Measurements from ENCODE around the gene TMEM89. TPM values are rescaled to one million over a fixed set of nuclear protein-coding genes. Genes with fewer than 3 reads are reported as not detected.

Gene TMEM89
- polyA plus RNA-seq, 1 donor from 2014 or later: not detected

GRCh38 chr3:48612309-48612708 is 9.3 kb downstream of the TMEM89 start:
- Mint-ChIP-seq H3K4me3 (peak overlapping the region in 1 of 4 donors; percentile 71), H3K9me3 (peaks cover 0 to 3% (median 3%) of the 10 kb centered on the region in 3 donors), H3K27ac (peak overlapping the region in 1 of 3 donors; percentile 48), H3K36me3 (peaks cover 2% of the 10 kb centered on the region), H3K4me1 (peaks cover 9 to 13% (median 11%) of the 10 kb centered on the region in 3 donors), H3K27me3 (no peaks in the 10 kb centered on the region)

GRCh38 chr3:48609088-48610005 is 12.2 kb downstream of the TMEM89 start, which contains the start of gene UQCRC1:
Gene UQCRC1 (minus strand): TSS chr3:48609646. CDS start chr3:48609620, 26 bp downstream.
- H3K4me1 Mint-ChIP-seq: peaks cover 9 to 13% (median 11%) of the 10 kb centered on the region in 3 donors
- peak within 1 kb of the TSS; percentile 92 to 99 (median 97) for H3K4me3 Mint-ChIP-seq
- H3K9me3 Mint-ChIP-seq: no peaks in the 10 kb centered on the region
- H3K36me3 Mint-ChIP-seq: peaks cover 2% of the 10 kb centered on the region
- H3K27me3 Mint-ChIP-seq: no peaks in the 10 kb centered on the region
- H3K27ac Mint-ChIP-seq: peak within 1 kb of the TSS; percentile 78 to 98 (median 95)

- no peaks in the 10 kb centered on the region for H3K9me3 Mint-ChIP-seq
- H3K4me1 Mint-ChIP-seq: peaks cover 11 to 13% (median 13%) of the 10 kb centered on the region in 3 donors
- peaks cover 4% of the 10 kb centered on the region for H3K36me3 Mint-ChIP-seq
- H3K27ac Mint-ChIP-seq: no peak overlapping the region
- no peaks in the 10 kb centered on the region for H3K27me3 Mint-ChIP-seq
- H3K4me3 Mint-ChIP-seq: no peak overlapping the region
Observed at GRCh38 chr3:48607519-48607918, 14.1 kb downstream of the TMEM89 start.

DNA sequence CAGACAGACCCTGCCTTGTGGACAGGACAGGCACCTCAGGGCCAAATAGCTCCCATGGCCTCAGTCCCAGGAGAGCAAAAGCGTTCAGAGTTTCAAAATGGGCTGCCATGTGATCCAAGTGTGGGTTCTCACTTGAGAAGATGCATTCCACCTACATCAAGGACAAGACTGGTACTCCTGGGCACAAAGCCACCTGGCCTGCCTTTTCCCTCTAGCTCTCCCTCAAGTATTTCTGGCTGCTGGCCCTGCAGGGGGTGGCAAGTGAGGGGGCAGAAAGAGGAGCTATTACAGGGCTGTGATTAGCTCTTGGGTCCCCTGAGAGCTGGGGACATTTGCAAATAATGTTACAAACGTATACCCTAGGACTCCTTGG is 20.0 kb downstream of the TMEM89 start:
- peaks cover 6% of the 10 kb centered on the region for H3K36me3 Mint-ChIP-seq
- no peak overlapping the region for H3K27ac Mint-ChIP-seq
- H3K4me3 Mint-ChIP-seq: no peak overlapping the region
- H3K9me3 Mint-ChIP-seq: no peaks in the 10 kb centered on the region
- H3K4me1 Mint-ChIP-seq: peaks cover 0 to 5% (median 0%) of the 10 kb centered on the region in 3 donors
- no peaks in the 10 kb centered on the region for H3K27me3 Mint-ChIP-seq

DNA sequence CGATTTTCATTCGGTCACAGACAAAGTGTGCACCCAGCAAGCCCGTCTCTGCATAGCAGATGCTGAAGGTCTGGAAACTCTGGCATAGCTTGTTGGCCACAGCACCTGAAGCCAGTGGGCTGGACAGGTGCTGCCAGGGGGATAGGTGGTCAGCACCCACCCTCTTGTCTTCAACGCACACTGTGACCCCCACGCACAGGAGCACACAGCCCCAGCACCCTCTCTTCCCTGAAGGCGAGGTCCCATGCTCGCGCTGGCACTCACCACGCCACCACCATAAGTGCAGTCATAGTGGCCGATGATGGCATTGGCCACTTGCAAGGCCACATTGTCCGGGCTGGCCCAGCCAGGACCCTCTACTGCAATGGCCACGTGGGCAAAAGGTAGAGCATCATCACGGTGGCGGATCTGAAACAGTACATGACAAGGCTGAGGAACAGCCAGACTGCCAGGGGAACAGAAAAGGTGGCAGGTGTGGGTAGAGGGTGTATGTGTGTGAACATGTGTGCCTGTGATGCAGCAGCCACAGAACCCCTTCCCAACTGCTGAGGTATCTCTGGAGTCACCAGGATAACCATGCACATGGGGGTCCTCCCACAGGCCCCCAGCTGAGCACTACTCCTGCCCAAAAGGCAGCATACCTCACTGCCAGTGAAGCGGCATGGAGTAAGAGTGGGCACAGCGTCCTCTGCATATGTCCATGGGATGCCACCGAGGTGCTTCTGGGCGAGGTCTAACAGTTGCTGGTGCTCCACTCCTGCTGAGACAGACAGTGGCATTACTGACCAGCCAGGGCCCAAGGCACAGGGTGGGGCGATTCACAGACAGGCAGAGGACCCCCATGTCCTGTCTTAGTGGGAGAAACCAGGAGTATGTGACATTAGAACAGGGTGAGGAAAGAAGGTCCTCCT is 20.6 kb downstream of the TMEM89 start:
- no peaks in the 10 kb centered on the region for H3K9me3 Mint-ChIP-seq

DNA sequence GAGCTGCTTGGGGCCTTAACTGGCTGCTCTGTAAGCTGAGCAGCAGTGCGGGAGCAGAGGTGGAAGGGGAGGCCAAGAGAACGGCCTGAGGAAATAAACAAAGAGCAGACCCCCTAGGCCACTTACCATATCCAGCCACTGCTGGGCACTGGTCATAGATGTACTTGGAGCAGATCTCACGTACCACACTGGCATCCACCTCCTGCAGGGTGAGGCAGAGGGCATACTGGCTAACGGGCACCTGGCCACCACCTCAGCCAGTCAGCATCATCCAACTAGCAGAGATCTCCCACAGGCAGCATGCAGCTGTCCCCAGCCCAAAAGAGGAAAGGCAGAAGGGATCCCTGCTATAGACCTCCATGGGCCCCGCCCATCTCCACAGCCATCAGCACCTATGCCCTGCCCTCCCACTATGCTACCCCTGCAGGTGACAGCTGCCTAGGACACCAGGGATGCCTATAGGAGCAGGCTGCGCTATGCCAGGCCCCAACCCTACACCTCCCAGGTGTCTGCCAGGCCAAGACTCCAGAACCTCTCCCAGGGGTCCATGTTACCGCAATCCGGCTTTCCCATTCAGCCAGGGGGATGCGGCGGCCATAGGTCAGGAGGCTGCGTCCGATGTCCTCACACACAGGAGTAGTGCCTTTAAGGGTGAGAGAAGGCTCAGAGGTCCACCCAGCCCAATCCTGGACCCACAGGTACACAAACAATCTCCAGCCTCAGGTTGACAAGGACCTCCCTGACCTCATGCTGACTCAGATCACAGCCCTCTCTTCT is 21.9 kb downstream of the TMEM89 start:
- Mint-ChIP-seq H3K36me3 (peaks cover 6% of the 10 kb centered on the region), H3K9me3 (no peaks in the 10 kb centered on the region), H3K4me1 (peaks cover 0 to 5% (median 0%) of the 10 kb centered on the region in 3 donors), H3K27ac (peak overlapping the region in 1 of 3 donors; percentile 67), H3K4me3 (no peak overlapping the region), H3K27me3 (peaks cover 10% of the 10 kb centered on the region)

More for the DNA sequence above, 20.6 kb downstream of the TMEM89 start:
- Mint-ChIP-seq H3K36me3 (peaks cover 6% of the 10 kb centered on the region), H3K4me3 (no peak overlapping the region), H3K27ac (peak overlapping the region in 1 of 3 donors; percentile 23), H3K4me1 (peaks cover 0 to 5% (median 0%) of the 10 kb centered on the region in 3 donors), H3K27me3 (peaks cover 4% of the 10 kb centered on the region)

DNA sequence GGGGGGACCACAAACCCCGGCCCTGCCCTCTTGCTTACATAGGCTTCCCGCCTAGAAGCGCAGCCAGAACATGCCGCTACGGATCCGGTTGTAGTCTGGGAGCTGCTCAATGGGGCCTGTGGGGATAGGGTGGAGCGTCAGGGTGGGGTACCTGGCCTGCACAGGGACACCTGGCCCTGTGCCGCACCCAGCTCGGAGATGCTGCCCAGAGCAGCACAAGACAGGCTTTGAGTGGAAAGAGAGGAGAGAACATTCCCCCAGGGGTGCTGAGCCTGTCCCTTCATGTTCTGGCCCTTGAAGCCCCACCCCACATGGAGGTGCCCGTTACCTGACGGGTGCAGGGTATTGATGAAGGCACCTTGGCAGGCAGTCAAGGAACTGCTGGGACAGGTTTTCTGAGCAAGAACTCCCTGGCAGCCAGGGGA is 22.5 kb downstream of the TMEM89 start:
- Mint-ChIP-seq H3K36me3 (peaks cover 6% of the 10 kb centered on the region), H3K4me1 (peaks cover 0 to 5% (median 3%) of the 10 kb centered on the region in 3 donors), H3K27ac (peak overlapping the region in 1 of 3 donors; percentile 67), H3K4me3 (peak overlapping the region in 1 of 4 donors; percentile 28), H3K9me3 (no peaks in the 10 kb centered on the region), H3K27me3 (peaks cover 14% of the 10 kb centered on the region)

DNA sequence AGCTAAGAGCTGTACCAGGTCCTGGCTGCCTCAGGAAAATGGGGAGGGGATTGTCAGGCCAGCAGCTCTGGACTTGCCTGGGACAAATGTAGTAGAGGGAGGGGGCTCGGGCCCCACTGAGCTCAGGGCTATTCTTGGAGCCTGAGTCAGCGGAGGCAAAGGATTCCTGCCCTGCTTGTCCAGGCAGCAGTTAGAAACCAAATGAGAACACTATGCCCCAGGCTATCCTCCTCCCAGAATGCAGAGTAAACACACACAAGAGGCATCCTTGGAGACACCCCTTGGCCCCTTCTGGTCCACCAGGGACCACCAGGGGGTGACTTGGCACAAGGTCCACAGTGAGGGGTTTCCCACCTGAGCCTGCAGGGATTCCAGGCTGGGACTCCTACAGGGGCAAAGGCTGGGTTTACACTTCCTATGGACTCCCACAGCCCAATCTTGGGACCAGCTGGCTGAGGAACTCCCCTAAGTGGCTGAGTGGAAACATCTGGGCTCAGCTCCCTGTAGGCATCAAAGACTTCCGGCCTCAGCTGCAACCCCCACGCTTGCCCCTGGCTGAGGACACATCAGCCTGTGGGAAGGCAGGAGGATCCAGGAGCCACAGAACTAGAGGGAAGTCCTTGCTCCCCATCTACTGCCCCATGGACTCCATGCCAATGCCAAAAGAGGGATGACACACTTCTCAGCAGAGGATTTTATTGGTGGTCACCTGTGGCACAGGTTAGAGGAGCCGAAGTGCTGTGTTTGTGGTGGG is 23.1 kb downstream of the TMEM89 start:
- peaks cover 0 to 5% (median 3%) of the 10 kb centered on the region in 3 donors for H3K4me1 Mint-ChIP-seq
- no peaks in the 10 kb centered on the region for H3K9me3 Mint-ChIP-seq
- no peak overlapping the region for H3K4me3 Mint-ChIP-seq
- no peak overlapping the region for H3K27ac Mint-ChIP-seq
- H3K36me3 Mint-ChIP-seq: peaks cover 6% of the 10 kb centered on the region
- peaks cover 14% of the 10 kb centered on the region for H3K27me3 Mint-ChIP-seq

DNA sequence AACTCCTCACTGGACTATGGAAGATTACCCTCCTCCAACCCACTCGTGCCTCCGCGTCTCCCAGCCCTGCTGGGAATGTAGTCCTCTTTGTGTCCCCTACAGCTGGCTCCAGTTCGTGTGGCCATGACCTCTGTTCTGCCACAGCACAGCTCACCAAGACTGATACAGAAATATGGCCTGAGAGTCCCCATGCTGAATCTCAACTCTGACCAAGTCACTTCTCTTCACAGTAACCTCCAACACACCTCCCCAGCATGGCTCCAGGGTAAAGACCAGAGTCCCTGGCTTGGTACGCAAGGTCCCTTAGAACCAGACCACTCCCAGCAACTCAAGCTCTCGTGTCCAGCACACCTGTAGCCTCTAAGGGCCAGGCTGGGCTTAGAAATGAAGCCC is 24.2 kb downstream of the TMEM89 start:
- Mint-ChIP-seq H3K4me1 (peaks cover 0 to 3% (median 0%) of the 10 kb centered on the region in 3 donors), H3K27me3 (peaks cover 17% of the 10 kb centered on the region), H3K9me3 (no peaks in the 10 kb centered on the region), H3K36me3 (peaks cover 4% of the 10 kb centered on the region), H3K4me3 (no peak overlapping the region), H3K27ac (peak overlapping the region in 1 of 3 donors; percentile 29)

DNA sequence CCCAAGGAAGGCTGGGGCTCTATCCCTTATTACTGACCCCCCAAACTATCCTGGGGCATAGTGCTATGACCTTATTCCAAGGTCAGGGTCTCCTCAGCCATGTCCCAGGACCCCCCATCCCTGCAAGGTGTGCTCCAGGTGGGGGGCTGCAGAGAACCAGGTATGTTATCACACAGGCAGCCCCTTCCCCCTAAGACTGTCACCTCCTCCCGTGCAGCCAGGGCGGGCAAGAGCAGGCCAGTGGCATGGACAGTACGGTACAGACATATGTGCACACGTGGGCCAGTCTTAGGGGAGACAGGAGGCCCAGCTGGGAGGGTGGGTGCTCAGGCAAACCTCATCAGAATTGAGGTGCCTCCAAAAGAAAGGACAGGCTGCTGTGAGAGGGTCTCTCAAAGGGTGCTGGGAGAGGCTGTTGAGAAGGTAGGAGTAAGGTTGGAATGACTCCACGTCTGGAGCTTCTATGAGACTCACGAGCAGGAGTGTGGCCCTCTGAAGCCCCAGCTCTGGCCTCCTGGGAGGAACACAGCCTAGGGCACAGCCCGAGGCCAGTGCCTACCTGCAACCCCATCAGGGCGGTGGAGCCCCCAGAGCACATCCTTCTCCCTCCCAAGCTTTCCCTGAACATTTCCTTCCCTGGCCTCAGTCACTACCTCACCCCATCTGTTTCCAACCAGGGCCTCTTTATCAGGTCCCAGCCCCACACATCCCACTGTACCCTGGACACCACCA is 24.7 kb downstream of the TMEM89 start:
- H3K4me1 Mint-ChIP-seq: peaks cover 0 to 3% (median 0%) of the 10 kb centered on the region in 3 donors
- peaks cover 19% of the 10 kb centered on the region for H3K27me3 Mint-ChIP-seq
- H3K36me3 Mint-ChIP-seq: peaks cover 4% of the 10 kb centered on the region
- peak overlapping the region in 1 of 4 donors; percentile 9 for H3K4me3 Mint-ChIP-seq
- H3K9me3 Mint-ChIP-seq: no peaks in the 10 kb centered on the region
- no peak overlapping the region for H3K27ac Mint-ChIP-seq

GRCh38 chr3:48596157-48596556 is 25.4 kb downstream of the TMEM89 start:
- Mint-ChIP-seq H3K27me3 (peaks cover 22% of the 10 kb centered on the region), H3K36me3 (peaks cover 4% of the 10 kb centered on the region), H3K9me3 (no peaks in the 10 kb centered on the region), H3K4me1 (peaks cover 0 to 3% (median 0%) of the 10 kb centered on the region in 3 donors), H3K4me3 (peak overlapping the region in 2 of 4 donors; percentile 9 to 75), H3K27ac (no peak overlapping the region)

GRCh38 chr3:48595526-48596121 is 25.9 kb downstream of the TMEM89 start:
- Mint-ChIP-seq H3K36me3 (peaks cover 4% of the 10 kb centered on the region), H3K9me3 (no peaks in the 10 kb centered on the region), H3K4me3 (peak overlapping the region in 2 of 4 donors; percentile 34 to 75), H3K27me3 (peaks cover 26% of the 10 kb centered on the region), H3K27ac (peak overlapping the region in 1 of 3 donors; percentile 27), H3K4me1 (peaks cover 0 to 3% (median 0%) of the 10 kb centered on the region in 3 donors)
